ENCODE data around the gene STRN3. TPM values are rescaled to one million over a fixed set of nuclear protein-coding genes. Genes with fewer than 3 reads are reported as not detected.
"Not testable (repeated sequence)": the region's sequence is repeated elsewhere in the genome, so short reads cannot be mapped to it uniquely, and the experiment has no call there.

The STRN3 gene
- total and polyA plus RNA-seq, 2 of the 8 experiments (the other 6 are each of a cell fraction or from before 2014, with no cell fraction given), result 8.7 to 38.1 TPM

DNA sequence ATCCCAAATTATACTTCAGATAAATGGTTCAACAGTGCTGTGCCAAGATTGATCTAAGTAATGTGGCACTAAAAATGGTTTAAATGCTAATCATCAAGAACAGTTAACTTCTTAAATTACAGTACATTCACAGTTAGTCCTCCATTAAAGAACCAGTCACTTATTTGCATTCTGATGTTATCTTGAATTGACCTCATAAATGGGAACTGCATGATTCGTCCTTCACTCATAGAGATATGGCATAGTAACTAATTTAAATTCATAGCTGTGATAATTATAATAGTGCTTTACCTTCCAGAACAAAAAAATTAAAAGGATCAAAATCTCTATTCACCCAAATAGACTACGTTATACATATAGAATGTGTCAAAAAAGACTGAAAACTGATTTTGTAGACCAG, 90.7 kb downstream of the STRN3 start (continued):
- TF ChIP-seq CBX8 (IDR thresholded peaks at IDR 0.05; ENCODE audit: borderline replicate concordance, low read depth, low read length) (no peak), BCL11A (IDR thresholded peaks at IDR 0.05; ENCODE audit: low read depth in 2 of 2, low read length in 2 of 2) (no peak), EGR1 (IDR thresholded peaks at IDR 0.05; ENCODE audit: borderline replicate concordance, low read depth, low read length) (no peak), POLR2AphosphoS5 (IDR thresholded peaks at IDR 0.05; ENCODE audit: low read depth, low read length) (no peak)

DNA sequence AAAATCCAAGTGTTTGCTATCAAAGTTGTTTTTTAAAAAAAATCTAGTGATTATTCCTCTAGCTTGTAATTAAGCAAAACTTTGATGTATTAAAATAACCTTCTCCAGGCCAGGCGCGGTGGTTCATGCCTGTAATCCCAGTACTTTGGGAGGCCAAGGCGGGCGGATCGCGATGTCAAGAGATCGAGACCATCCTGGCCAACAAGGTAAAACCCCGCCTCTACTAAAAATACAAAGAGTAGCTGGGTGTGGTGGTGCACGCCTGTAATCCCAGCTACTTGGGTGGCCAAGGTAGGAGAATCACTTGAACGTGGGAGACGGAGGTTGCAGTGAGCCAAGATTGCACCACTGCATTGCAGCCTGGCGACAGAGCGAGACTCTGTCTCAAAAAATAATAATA, 92.2 kb downstream of the STRN3 start:
- H3K79me2 ChIP-seq (ENCODE audit: control insufficient read depth in 1 of 2, insufficient read depth in 2 of 2, low read length in 2 of 2); H2BK120ac ChIP-seq (replicated peaks; ENCODE audit: low read depth, low read length); H3K23ac ChIP-seq (ENCODE audit: insufficient read length); H3K4me3 ChIP-seq (ENCODE audit: extremely low read depth in 1 of 4, insufficient read depth in 2 of 4, low read depth in 3 of 4, low read length in 4 of 4); POLR2A ChIA-PET (ENCODE audit: partially characterized antibody); H3K4me2 ChIP-seq (ENCODE audit: insufficient read depth in 1 of 2, low read depth in 2 of 2, low read length in 2 of 2); H4K91ac ChIP-seq (replicated peaks; ENCODE audit: insufficient read length, low read length); H4K20me1 ChIP-seq (replicated peaks in 1 of 2; ENCODE audit: control insufficient read depth in 1 of 2, insufficient read depth in 2 of 2, low read length in 2 of 2); H3K23me2 ChIP-seq (ENCODE audit: low read depth, low read length); H2AK5ac ChIP-seq (ENCODE audit: low read depth, low read length); H2BK15ac ChIP-seq (ENCODE audit: low read length); DNase-seq (ENCODE audit: low read depth in 1 of 2, low spot score in 2 of 2); H2BK5ac ChIP-seq (ENCODE audit: low read depth, low read length); H3K79me1 ChIP-seq (ENCODE audit: low read depth, low read length); H3K4ac ChIP-seq (replicated peaks; ENCODE audit: insufficient read length, low read depth, low read length); H4K8ac ChIP-seq (ENCODE audit: extremely low read depth, insufficient read depth, low read length); H3K56ac ChIP-seq (replicated peaks; ENCODE audit: insufficient read length, low read depth, low read length); H3K4me1 ChIP-seq (replicated peaks in 1 of 4; ENCODE audit: control insufficient read depth in 3 of 4, insufficient read depth in 4 of 4, low read length in 3 of 4); H3K9ac ChIP-seq (replicated peaks in 1 of 4; ENCODE audit: extremely low read depth in 1 of 4, low read depth in 3 of 4, low read length in 3 of 4); H3K27me3 ChIP-seq (replicated peaks in 1 of 4; ENCODE audit: control insufficient read depth in 3 of 4, extremely low read depth in 1 of 4, insufficient read depth in 3 of 4, low read length in 3 of 4); H4K5ac ChIP-seq (ENCODE audit: insufficient read length, low read depth, low read length); H3K27ac ChIP-seq (ENCODE audit: low read depth, low read length); H3K18ac ChIP-seq (ENCODE audit: extremely low read depth, low read length); H3K14ac ChIP-seq (ENCODE audit: insufficient read length); H3K9me3 ChIP-seq (ENCODE audit: insufficient read depth in 2 of 2, low read depth in 1 of 2, low read length in 1 of 2); FAIRE-seq; H2BK12ac ChIP-seq (ENCODE audit: low read depth, low read length); H2AFZ ChIP-seq (ENCODE audit: low read length); H2BK20ac ChIP-seq (ENCODE audit: low read length): not testable (repeated sequence)
- CTCF ChIA-PET (ENCODE audit: partially characterized antibody), result interaction anchor here (1.2 kb wide), 1 partner anchor 10 kb away, joined by 3 read pairs; no protein-coding TSS in a partner anchor
- WGBS, 2 experiments (ENCODE audit: extremely low coverage in 1 of 2, insufficient coverage in 1 of 2, insufficient read length in 1 of 2, insufficient replicate concordance in 2 of 2, low coverage in 1 of 2, low lambda C conversion rate in 2 of 2, missing lambda C conversion rate in 1 of 2), result 98% methylated on average over 13 of the region's 13 CpGs; no CpG with 5 or more reads in 1 of the 2 experiments
- peaks cover 0 to 32% (median 9%) of the 10 kb centered on the region in 4 experiments; a peak in 5 of 8 replicates for H3K36me3 ChIP-seq (ENCODE audit: control insufficient read depth in 2 of 4, insufficient read depth in 4 of 4, low read length in 3 of 4)

Data from H1 (cell line).